Measurements from ENCODE around the gene NOVA2. TPM values are rescaled to one million over a fixed set of nuclear protein-coding genes. Genes with fewer than 3 reads are reported as not detected.

Gene NOVA2
- total RNA-seq, 3 donors from 2014 or later (not counting 1 experiment from before 2014, with no cell fraction given) = not detected

DNA sequence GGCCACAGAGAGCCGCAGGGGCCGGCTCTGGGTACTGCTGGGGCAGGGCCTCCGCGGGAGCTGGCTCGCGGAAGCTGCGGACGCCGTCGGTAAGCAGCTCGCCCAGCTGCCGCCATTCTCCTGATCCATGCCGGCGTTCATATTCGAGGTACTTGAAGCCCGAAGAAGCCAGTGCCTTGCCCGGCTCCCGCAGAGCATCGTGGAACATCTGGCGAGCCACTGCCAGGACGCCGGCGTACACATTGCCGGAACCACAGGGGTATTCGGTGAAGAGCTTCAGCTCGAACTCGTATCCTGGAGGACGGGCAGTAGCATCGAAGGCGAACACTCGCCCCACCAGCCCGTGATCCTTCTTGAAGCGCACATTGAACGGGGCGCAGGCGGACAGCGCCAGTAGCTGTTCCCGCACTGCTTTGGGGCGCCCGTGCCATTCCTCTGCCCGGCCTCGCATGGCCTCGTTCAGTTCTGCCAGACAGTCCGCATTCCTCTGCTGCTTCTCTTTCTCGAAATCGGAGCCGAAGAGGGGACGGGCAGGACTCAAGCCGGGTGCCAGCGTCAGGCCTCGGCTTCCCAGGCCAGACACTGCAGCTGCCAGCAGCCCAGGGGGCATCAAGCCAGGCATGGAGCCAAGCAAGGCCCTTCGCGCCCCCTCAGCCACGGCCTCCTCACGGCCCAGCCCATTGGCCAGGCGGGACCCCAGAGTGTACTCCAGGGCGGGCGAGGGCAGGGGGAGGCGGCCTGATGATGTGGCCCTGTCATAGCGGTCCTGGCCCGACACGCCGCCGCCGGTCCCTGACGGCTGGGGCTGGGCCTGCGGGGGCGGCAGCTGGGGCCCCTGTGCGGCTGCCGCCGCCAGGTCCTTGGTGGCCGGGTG, 88.7 kb downstream of the NOVA2 start:
- WGBS (ENCODE audit: insufficient coverage) = 74% methylated on average over 72 of the region's 72 CpGs
- TF ChIP-seq, protein P1, sequence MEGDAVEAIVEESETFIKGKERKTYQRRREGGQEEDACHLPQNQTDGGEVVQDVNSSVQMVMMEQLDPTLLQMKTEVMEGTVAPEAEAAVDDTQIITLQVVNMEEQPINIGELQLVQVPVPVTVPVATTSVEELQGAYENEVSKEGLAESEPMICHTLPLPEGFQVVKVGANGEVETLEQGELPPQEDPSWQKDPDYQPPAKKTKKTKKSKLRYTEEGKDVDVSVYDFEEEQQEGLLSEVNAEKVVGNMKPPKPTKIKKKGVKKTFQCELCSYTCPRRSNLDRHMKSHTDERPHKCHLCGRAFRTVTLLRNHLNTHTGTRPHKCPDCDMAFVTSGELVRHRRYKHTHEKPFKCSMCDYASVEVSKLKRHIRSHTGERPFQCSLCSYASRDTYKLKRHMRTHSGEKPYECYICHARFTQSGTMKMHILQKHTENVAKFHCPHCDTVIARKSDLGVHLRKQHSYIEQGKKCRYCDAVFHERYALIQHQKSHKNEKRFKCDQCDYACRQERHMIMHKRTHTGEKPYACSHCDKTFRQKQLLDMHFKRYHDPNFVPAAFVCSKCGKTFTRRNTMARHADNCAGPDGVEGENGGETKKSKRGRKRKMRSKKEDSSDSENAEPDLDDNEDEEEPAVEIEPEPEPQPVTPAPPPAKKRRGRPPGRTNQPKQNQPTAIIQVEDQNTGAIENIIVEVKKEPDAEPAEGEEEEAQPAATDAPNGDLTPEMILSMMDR (IDR thresholded peaks at IDR 0.05) = no peak
- Mint-ChIP-seq H3K4me1 (peaks cover 17 to 32% of the 10 kb centered on the region in 2 donors), H3K9me3 (no peaks in the 10 kb centered on the region), H3K27me3 (ENCODE audit: low read depth in 2 of 2) (peaks cover 0 to 6% of the 10 kb centered on the region in 2 donors), H3K4me3 (peak overlapping the region; percentile 37), H3K27ac (no peak overlapping the region), H3K36me3 (no peaks in the 10 kb centered on the region)
- DNase-seq (peak in 1 of 2 donors; percentile 26), ATAC-seq (no peak)
- Histone ChIP-seq H3K27ac (ENCODE audit: low read length) (no peak overlapping the region), H3K36me3 (ENCODE audit: control insufficient read depth, insufficient read depth, low read length) (no peaks in the 10 kb centered on the region), H3K4me1 (ENCODE audit: control insufficient read depth, insufficient read depth, low read length) (peaks cover 37% of the 10 kb centered on the region), H3K9me3 (ENCODE audit: control insufficient read depth, insufficient read depth, low read length) (no peaks in the 10 kb centered on the region), H3K27me3 (ENCODE audit: control insufficient read depth, insufficient read depth, low read length) (no peaks in the 10 kb centered on the region), H3K4me3 (ENCODE audit: low read length) (peak overlapping the region; percentile 39)
- intact Hi-C loops (cut with micrococcal nuclease) = no loop called here

DNA sequence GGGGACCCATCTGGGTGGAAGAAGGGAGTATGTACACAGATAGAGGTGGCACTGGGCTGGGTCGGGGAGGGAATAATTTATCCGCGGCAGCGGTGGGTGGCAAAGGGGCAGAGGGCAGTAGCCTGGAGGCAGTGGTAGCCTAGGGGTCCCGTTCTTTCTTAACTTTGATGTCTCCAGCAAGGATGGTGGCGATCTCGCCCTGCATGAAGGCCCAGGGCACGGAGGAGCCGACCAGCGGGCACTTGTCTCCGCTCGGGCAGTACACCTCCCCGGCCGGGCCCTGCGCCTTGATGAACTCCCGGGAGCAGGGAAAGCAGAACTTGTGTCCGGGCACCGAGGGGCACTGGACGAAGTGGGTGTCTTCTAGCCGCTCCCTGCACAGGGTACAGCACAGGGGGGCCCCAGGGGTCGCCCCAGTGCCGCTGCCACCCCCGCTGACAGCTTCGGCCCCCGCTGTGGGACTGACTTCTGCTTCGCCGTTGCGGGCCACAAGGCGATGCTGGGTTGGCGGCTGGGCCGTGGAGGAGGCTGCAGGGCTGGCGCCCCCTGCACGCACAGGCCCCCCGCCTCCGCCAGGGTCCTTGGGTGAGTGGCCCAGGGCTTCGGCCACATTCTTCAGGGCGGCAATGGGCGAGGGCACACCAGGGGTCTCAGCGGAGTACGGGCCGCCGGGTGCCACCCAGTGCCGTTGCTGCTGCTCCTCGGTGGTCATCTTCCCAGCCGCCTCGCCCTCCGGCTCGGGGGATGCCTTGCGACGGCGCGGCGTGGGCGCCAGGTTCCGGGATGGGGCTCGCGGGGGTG, 89.6 kb downstream of the NOVA2 start:
- Mint-ChIP-seq H3K4me3 (peak overlapping the region; percentile 92), H3K27me3 (ENCODE audit: low read depth in 2 of 2) (peaks cover 0 to 6% of the 10 kb centered on the region in 2 donors), H3K9me3 (no peaks in the 10 kb centered on the region), H3K27ac (peak overlapping the region in 1 of 2 donors; percentile 83), H3K36me3 (no peaks in the 10 kb centered on the region), H3K4me1 (peaks cover 17 to 32% of the 10 kb centered on the region in 2 donors)
- ATAC-seq (no peak), DNase-seq (no peak)
- H3K27ac ChIP-seq (ENCODE audit: low read length) = no peak overlapping the region
- peaks cover 37% of the 10 kb centered on the region for H3K4me1 ChIP-seq (ENCODE audit: control insufficient read depth, insufficient read depth, low read length)
- no peaks in the 10 kb centered on the region for H3K36me3 ChIP-seq (ENCODE audit: control insufficient read depth, insufficient read depth, low read length)
- TF ChIP-seq, protein P1 (IDR thresholded peaks at IDR 0.05) = no peak
- no peak overlapping the region for H3K4me3 ChIP-seq (ENCODE audit: low read length)
- intact Hi-C loops (cut with micrococcal nuclease) = loop anchor here (1.0 to 2.0 kb wide), 2 partner anchors 67 to 113 kb away; no protein-coding TSS in a partner anchor
- H3K27me3 ChIP-seq (ENCODE audit: control insufficient read depth, insufficient read depth, low read length) = no peaks in the 10 kb centered on the region
- H3K9me3 ChIP-seq (ENCODE audit: control insufficient read depth, insufficient read depth, low read length) = no peaks in the 10 kb centered on the region
- WGBS (ENCODE audit: insufficient coverage) = 96% methylated on average over 57 of the region's 57 CpGs

Other genes starting within 250 kb of the NOVA2 start
- gene FBXO46, start 243.0 kb downstream of the NOVA2 start, total RNA-seq = 10 to 100 TPM; 24.8 to 35.7 (median 31.1) TPM
- not detected for gene MEIOSIN, start 240.4 kb downstream of the NOVA2 start, total RNA-seq
- gene SIX5, start 204.6 kb downstream of the NOVA2 start, total RNA-seq = 1 to 10 TPM; 2.1 to 3.3 (median 3.1) TPM
- gene DMPK, start 191.4 kb downstream of the NOVA2 start, total RNA-seq = 10 to 100 TPM; 48.1 to 67.5 (median 49.8) TPM
- 10 to 100 TPM; 66.2 to 82.1 (median 66.3) TPM for gene DMWD, start 181.0 kb downstream of the NOVA2 start, total RNA-seq
- gene RSPH6A, start 158.6 kb downstream of the NOVA2 start, total RNA-seq = under 1 TPM; 0.18 to 0.63 (median 0.31) TPM
- gene SYMPK, start 110.7 kb downstream of the NOVA2 start, total RNA-seq = 10 to 100 TPM; 86.4 to 94.8 (median 86.7) TPM
- not detected for gene FOXA3, start 109.5 kb downstream of the NOVA2 start, total RNA-seq
- 10 to 100 TPM; 16.1 to 20.3 (median 19.6) TPM for gene IRF2BP1, start 87.7 kb downstream of the NOVA2 start, total RNA-seq
- gene MYPOP, start 71.3 kb downstream of the NOVA2 start, total RNA-seq = 1 to 10 TPM; 7.0 to 8.4 (median 7.2) TPM
- not detected for gene NANOS2, start 59.1 kb downstream of the NOVA2 start, total RNA-seq
- 10 to 100 TPM; 10.6 to 16.9 (median 14.6) TPM for gene CCDC61, start 21.6 kb upstream of the NOVA2 start, total RNA-seq
- under 1 TPM in 1 of 3 donors, not detected in 2; 0.55 TPM for gene PGLYRP1, start 49.2 kb upstream of the NOVA2 start, total RNA-seq
- not detected for gene IGFL4, start 67.1 kb upstream of the NOVA2 start, total RNA-seq
- gene IGFL3, start 150.8 kb upstream of the NOVA2 start, total RNA-seq = not detected
- not detected for gene IGFL2, start 174.4 kb upstream of the NOVA2 start, total RNA-seq

Data from natural killer cell (primary cell).